Urinary bladder (tissue), 4 donors: ENCODE results near the gene TBC1D2. TPM values are rescaled to one million over a fixed set of nuclear protein-coding genes. Genes with fewer than 3 reads are reported as not detected.

Source experiments
- DNase-seq: peaks from one replicate; pipeline ENCODE4 v3.0.0-alpha.2; 2015; ENCODE audit errors: extremely low spot score
- H3K27ac ChIP-seq: one replicate; pipeline ENCODE4 v1.5.1; 2013; ENCODE audit warnings: low read depth, mild to moderate bottlenecking, moderate library complexity
- H3K36me3 ChIP-seq: one replicate; pipeline ENCODE4 v1.6.1; 2013; ENCODE audit warnings: mild to moderate bottlenecking, moderate library complexity; ENCODE audit not compliant: insufficient read depth
- H3K4me1 ChIP-seq: one replicate; pipeline ENCODE4 v1.6.1; 2013; ENCODE audit warnings: mild to moderate bottlenecking, moderate library complexity; ENCODE audit not compliant: insufficient read depth
- H3K4me3 ChIP-seq: one replicate; pipeline ENCODE4 v1.5.1; 2013; ENCODE audit warnings: low read depth, low read length
- WGBS: extraction: QIAGEN DNeasy Blood & Tissue Kit; methylation state at CpG from one replicate; pipeline ENCODE4 v1.1.7; 2013; 5-methylcytosine and 5-hydroxymethylcytosine counted together
- polyA plus RNA-seq: library from polyadenylated mRNA; stranded (reverse); fragments of 200-250 nt; gene quantifications from one replicate; pipeline ENCODE4 v1.2.3, GENCODE V29; 2013
- total RNA-seq: library from RNA; depleted of rRNA; stranded (reverse); fragments of >200 nt; gene quantifications from one replicate; pipeline ENCODE4 v1.2.3, GENCODE V29; 2014
- donor health status: healthy with polysubstance abuse.
- donor health status: healthy.

The TBC1D2 gene, protein sequence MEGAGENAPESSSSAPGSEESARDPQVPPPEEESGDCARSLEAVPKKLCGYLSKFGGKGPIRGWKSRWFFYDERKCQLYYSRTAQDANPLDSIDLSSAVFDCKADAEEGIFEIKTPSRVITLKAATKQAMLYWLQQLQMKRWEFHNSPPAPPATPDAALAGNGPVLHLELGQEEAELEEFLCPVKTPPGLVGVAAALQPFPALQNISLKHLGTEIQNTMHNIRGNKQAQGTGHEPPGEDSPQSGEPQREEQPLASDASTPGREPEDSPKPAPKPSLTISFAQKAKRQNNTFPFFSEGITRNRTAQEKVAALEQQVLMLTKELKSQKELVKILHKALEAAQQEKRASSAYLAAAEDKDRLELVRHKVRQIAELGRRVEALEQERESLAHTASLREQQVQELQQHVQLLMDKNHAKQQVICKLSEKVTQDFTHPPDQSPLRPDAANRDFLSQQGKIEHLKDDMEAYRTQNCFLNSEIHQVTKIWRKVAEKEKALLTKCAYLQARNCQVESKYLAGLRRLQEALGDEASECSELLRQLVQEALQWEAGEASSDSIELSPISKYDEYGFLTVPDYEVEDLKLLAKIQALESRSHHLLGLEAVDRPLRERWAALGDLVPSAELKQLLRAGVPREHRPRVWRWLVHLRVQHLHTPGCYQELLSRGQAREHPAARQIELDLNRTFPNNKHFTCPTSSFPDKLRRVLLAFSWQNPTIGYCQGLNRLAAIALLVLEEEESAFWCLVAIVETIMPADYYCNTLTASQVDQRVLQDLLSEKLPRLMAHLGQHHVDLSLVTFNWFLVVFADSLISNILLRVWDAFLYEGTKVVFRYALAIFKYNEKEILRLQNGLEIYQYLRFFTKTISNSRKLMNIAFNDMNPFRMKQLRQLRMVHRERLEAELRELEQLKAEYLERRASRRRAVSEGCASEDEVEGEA
- total RNA-seq (4.4 TPM), polyA plus RNA-seq (15.2 TPM)

DNA sequence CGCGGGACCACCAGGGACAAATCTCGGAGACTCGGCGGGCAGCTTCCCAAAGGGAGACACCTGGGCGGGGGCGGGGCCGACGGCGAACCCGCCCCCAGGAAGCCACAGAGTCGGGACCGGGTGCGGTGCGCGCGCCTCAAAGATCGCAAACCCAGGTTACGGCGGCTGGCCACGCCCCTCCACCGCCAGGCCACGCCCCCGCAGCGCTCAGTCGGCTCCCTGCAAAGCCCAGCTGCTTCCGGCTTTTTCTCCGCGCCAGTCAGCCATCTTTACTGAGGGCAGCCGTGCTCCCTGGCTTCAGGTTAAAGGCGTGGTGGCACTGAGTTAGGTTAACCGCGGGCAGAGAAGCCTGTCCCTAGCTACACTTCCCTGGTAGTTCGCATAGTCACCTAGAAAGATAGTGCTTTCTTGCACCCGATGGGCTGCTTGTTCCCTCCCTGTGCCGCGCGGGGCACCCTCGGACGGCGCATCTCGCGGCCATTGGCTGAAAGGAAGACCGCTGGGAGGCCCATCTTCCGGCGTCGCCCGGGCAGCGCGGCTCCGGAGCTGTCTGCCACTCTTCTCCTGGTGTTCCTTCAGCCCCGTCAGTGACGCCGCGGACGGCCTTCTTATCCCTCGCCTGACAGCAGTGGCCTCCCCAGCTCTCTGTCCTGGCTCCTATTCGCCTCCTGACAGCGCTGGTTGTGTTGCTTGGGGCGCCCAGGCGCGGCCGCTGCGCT is at the start of gene TBC1D2:
Gene TBC1D2 (minus strand): TSS at position 72 of the 719 bp plus-strand sequence. CDS start 108 bp downstream, outside the sequence.
- under 1% methylated on average over 64 of the region's 64 CpGs for WGBS
- peak; percentile 91 for DNase-seq

DNA sequence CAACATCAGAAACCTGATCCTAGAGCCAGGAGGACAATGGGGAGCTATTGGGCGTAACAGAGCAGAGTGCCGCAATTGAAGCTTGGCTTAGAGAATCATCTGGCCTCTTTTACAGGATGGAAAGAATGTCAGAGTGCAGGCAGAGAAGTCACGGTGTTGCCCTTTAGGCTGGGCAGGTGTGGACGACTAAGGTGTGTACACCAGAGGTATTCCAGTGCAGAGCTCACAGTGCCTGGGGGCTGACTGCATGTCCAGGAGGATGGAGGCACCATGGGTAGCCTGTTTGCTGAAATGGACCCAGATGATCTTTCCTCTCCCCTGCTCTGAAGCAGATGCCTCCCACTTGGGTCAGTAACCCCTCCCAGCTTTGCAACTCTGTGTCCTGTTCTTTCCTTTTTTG is 48.9 kb upstream of the TBC1D2 start:
- Histone ChIP-seq H3K4me3 (no peak overlapping the region), H3K36me3 (no peaks in the 10 kb centered on the region), H3K4me1 (no peaks in the 10 kb centered on the region), H3K27ac (no peak overlapping the region)
- 87% methylated on average over 4 of the region's 4 CpGs for WGBS
- no peak for DNase-seq

More for the DNA sequence above, at the start of gene TBC1D2:
- Histone ChIP-seq H3K4me1 (no peaks in the 10 kb centered on the region), H3K36me3 (no peaks in the 10 kb centered on the region), H3K4me3 (peak within 1 kb of the TSS; percentile 57), H3K27ac (peak within 1 kb of the TSS; percentile 96)

- Histone ChIP-seq H3K4me3 (no peak overlapping the region), H3K27ac (no peak overlapping the region), H3K36me3 (no peaks in the 10 kb centered on the region), H3K4me1 (no peaks in the 10 kb centered on the region)
- WGBS, result 77% methylated on average over 8 of the region's 8 CpGs
- DNase-seq, result no peak
Measured at GRCh38 chr9:98303633-98304125, 48.2 kb upstream of the TBC1D2 start.

- Histone ChIP-seq H3K27ac (no peak overlapping the region), H3K4me3 (no peak overlapping the region), H3K36me3 (no peaks in the 10 kb centered on the region), H3K4me1 (no peaks in the 10 kb centered on the region)
- 88% methylated on average over 13 of the region's 13 CpGs for WGBS
- DNase-seq, result no peak
Measured at GRCh38 chr9:98302938-98303632, 47.6 kb upstream of the TBC1D2 start.

DNA sequence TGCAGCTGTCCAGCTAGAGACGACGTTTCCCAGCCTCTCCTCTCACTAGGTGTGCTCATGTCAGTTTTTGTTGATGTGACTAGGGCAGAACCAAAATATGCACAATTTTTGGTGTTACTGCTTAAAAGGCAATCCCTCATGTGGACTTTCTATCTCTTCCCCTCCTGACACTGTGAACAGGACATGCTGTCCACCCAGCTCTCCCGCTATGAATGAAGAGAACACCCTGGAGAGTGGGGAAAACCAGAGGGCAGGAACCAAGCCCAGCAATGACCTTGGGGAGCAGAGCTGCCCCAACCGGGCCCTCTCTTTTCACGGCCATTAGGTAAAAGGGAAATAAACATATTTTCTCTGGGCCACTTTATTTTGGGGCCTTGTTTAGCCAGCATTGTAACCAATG is 46.7 kb upstream of the TBC1D2 start:
- WGBS, result 65% methylated on average over 5 of the region's 5 CpGs
- H3K36me3 ChIP-seq, result no peaks in the 10 kb centered on the region
- no peak for DNase-seq
- H3K27ac ChIP-seq, result no peak overlapping the region
- H3K4me3 ChIP-seq, result no peak overlapping the region
- no peaks in the 10 kb centered on the region for H3K4me1 ChIP-seq

- 86% methylated on average over 3 of the region's 3 CpGs for WGBS
- DNase-seq, result no peak
- no peaks in the 10 kb centered on the region for H3K36me3 ChIP-seq
Measured at GRCh38 chr9:98300611-98301010, 45.2 kb upstream of the TBC1D2 start.

DNA sequence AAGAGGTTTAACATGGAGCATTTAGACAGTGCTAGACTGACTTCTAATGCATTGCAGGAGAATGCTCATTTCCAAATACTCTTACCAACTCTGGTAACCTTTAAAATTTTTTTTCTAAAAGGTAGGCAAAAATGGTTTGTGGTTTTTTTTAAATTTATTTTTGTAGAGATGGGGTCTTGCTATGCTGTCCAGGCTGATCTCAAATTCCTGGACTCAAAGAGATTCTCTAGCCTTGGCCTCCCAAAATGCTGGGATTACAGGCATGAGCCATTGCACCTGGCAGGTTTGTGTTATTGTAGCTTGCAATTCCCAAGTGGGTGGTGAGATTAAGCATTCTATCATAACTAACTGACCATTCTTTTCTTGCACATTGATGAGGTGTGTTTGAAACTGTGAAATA is 43.0 kb upstream of the TBC1D2 start:
- Histone ChIP-seq H3K36me3 (no peaks in the 10 kb centered on the region), H3K4me1 (no peaks in the 10 kb centered on the region), H3K27ac (no peak overlapping the region), H3K4me3 (no peak overlapping the region)
- no peak for DNase-seq

More at GRCh38 chr9:98300611-98301010, 45.2 kb upstream of the TBC1D2 start:
- Histone ChIP-seq H3K4me3 (no peak overlapping the region), H3K4me1 (no peaks in the 10 kb centered on the region), H3K27ac (no peak overlapping the region)

- H3K27ac ChIP-seq, result no peak overlapping the region
- no peaks in the 10 kb centered on the region for H3K36me3 ChIP-seq
- H3K4me1 ChIP-seq, result no peaks in the 10 kb centered on the region
- H3K4me3 ChIP-seq, result no peak overlapping the region
- 83% methylated on average over 6 of the region's 6 CpGs for WGBS
- no peak for DNase-seq
Measured at GRCh38 chr9:98295824-98296223, 40.4 kb upstream of the TBC1D2 start.

GRCh38 chr9:98291820-98292219 is 36.4 kb upstream of the TBC1D2 start:
- Histone ChIP-seq H3K4me1 (no peaks in the 10 kb centered on the region), H3K36me3 (no peaks in the 10 kb centered on the region), H3K4me3 (no peak overlapping the region), H3K27ac (no peak overlapping the region)
- no peak for DNase-seq
- WGBS, result 55% methylated on average over 5 of the region's 5 CpGs

DNA sequence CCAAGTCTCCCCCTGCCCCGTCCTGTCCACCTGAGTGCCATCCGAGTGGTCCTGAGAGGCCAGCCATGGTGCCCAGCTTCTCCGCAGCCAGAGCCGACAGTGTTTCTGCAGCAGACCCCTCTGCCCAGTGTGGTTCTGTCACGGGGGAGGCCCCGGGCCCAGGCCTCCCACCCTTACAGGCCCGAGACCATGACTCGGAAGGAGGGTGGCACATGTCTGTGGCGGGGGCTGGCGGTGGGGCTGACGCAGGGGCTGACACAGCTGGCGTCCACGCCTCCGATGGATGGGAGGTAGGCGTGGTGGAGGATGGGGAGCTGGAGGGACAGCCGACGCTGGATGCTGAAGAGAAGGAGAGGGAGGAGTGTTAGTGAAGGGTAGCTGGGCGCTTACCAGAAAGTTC is 35.0 kb upstream of the TBC1D2 start:
- Histone ChIP-seq H3K27ac (no peak overlapping the region), H3K4me3 (no peak overlapping the region), H3K36me3 (no peaks in the 10 kb centered on the region), H3K4me1 (no peaks in the 10 kb centered on the region)
- DNase-seq, result no peak
- WGBS, result 86% methylated on average over 18 of the region's 18 CpGs

GRCh38 chr9:98289614-98290201 is 34.3 kb upstream of the TBC1D2 start:
- Histone ChIP-seq H3K4me3 (no peak overlapping the region), H3K27ac (no peak overlapping the region), H3K4me1 (no peaks in the 10 kb centered on the region), H3K36me3 (no peaks in the 10 kb centered on the region)
- WGBS, result 72% methylated on average over 12 of the region's 12 CpGs
- DNase-seq, result no peak

GRCh38 chr9:98288881-98289280 is 33.4 kb upstream of the TBC1D2 start:
- Histone ChIP-seq H3K27ac (no peak overlapping the region), H3K36me3 (no peaks in the 10 kb centered on the region), H3K4me1 (no peaks in the 10 kb centered on the region), H3K4me3 (no peak overlapping the region)
- no peak for DNase-seq
- 70% methylated on average over 5 of the region's 5 CpGs for WGBS
